Kidney (tissue), 14 donors: Measurements from ENCODE around the gene SNX25. TPM values are rescaled to one million over a fixed set of nuclear protein-coding genes. Genes with fewer than 3 reads are reported as not detected.

Source experiments
- DNase-seq, 5 donors: peaks; one replicate each; pipeline ENCODE4 v3.0.0-alpha.2; 2013 to 2020
- FAIRE-seq: peaks from 2 replicates; lab custom pipeline; 2012; peaks lifted over from hg19 to GRCh38; lab: Jason Lieb, UNC
- H3K27ac ChIP-seq, 2 donors: one replicate each; pipeline ENCODE4 v1.7.0; 2013; ENCODE audit warnings: low read depth in 2 of 2, low read length in 2 of 2, inconsistent platforms in 1 of 2
- H3K27me3 ChIP-seq: one replicate; pipeline ENCODE4 v1.7.1; 2013; ENCODE audit warnings: low read length, inconsistent platforms; ENCODE audit not compliant: control insufficient read depth, insufficient read depth
- H3K36me3 ChIP-seq, 3 donors: one replicate each; pipeline versions ENCODE4 v1.7.0 to v1.7.1; 2013; ENCODE audit warnings: low read length in 3 of 3, control low read depth in 1 of 3, inconsistent platforms in 1 of 3; ENCODE audit not compliant: insufficient read depth in 3 of 3, control insufficient read depth in 2 of 3
- H3K4me1 ChIP-seq, 3 donors: one replicate each; pipeline versions ENCODE4 v1.7.0 to v1.7.1; 2013; ENCODE audit warnings: low read length in 3 of 3, inconsistent platforms in 1 of 3, low read depth in 1 of 3; ENCODE audit not compliant: control insufficient read depth in 2 of 3, insufficient read depth in 2 of 3
- H3K4me3 ChIP-seq, 3 donors: one replicate each; pipeline versions ENCODE4 v1.7.0 to v1.8.1; 2013; ENCODE audit warnings: low read length in 3 of 3, control low read depth in 1 of 3, inconsistent platforms in 1 of 3
- H3K9ac ChIP-seq, 3 donors: one replicate each; pipeline versions ENCODE4 v1.7.0 to v1.7.1; 2013; ENCODE audit warnings: low read length in 3 of 3, control low read depth in 1 of 3, inconsistent platforms in 1 of 3
- H3K9me3 ChIP-seq, 3 donors: one replicate each; pipeline versions ENCODE4 v1.7.0 to v1.7.1; 2013; ENCODE audit warnings: low read length in 3 of 3, control low read depth in 1 of 3, inconsistent platforms in 1 of 3; ENCODE audit not compliant: control insufficient read depth in 2 of 3, insufficient read depth in 1 of 3
- CTCF ChIP-seq: IDR thresholded peaks from 3 replicates; pipeline ENCODE4 v1.5.1; 2012; ENCODE audit warnings: mild to moderate bottlenecking, moderate library complexity, borderline replicate concordance; ENCODE audit not compliant: insufficient read depth; ENCODE audit errors: extremely low read depth
- intact Hi-C: fragments of 100-400 bp; cut with DNase I; formaldehyde crosslinking; loops from one replicate; pipeline ENCODE4 v1.11.1; 2022
- polyA plus RNA-seq: library from polyadenylated mRNA; stranded (reverse); fragments of 350-450 nt; fragmentation: Illumina TruSeq; extraction: RNeasy Lipid Tissue Mini Kit (QIAGEN cat#74804); gene quantifications from one replicate; pipeline ENCODE4 v1.2.3, GENCODE V29; 2014; ENCODE audit warnings: low read depth, low replicate concordance; ENCODE audit not compliant: insufficient read depth
- total RNA-seq: library from RNA; stranded (reverse); fragmentation: NEBNext Ultra II Directional; extraction: Animal tissue kit (Norgen Biotek cat#: 25700); gene quantifications from one replicate; pipeline ENCODE4 v1.2.1, GENCODE V29; 2021
- donor health status: control.
- donor health status: control.
- donor health status: control.
- donor health status: control.
- donor health status: control.
- donor health status: DM: yes; HTN: yes; CAD: no.
- donor health status: Normal renal cell carcinoma (clear cell type).

Gene SNX25
- total and polyA plus RNA-seq, 2 donors from 2014 or later: 8.9 to 19.4 TPM

- no peak for TF ChIP-seq CTCF
- no peaks in the 10 kb centered on the region for H3K4me1 ChIP-seq
- no peaks in the 10 kb centered on the region for H3K27me3 ChIP-seq
- intact Hi-C loops: no loop called here
- peaks cover 0 to 2% (median 0%) of the 10 kb centered on the region in 3 donors for H3K36me3 ChIP-seq
- DNase-seq (no peak), FAIRE-seq (no peak)
- no peak overlapping the region for H3K27ac ChIP-seq
- no peak overlapping the region for H3K9ac ChIP-seq
- no peak overlapping the region for H3K4me3 ChIP-seq
- H3K9me3 ChIP-seq: no peaks in the 10 kb centered on the region
Observed at GRCh38 chr4:185285632-185286393, 76.4 kb downstream of the SNX25 start.

GRCh38 chr4:185286571-185286970, 77.2 kb downstream of the SNX25 start:
- H3K9me3 ChIP-seq: no peaks in the 10 kb centered on the region
- peaks cover 0 to 2% (median 0%) of the 10 kb centered on the region in 3 donors for H3K36me3 ChIP-seq
- no peaks in the 10 kb centered on the region for H3K4me1 ChIP-seq
- DNase-seq (no peak), FAIRE-seq (no peak)
- no peak for TF ChIP-seq CTCF
- H3K4me3 ChIP-seq: no peak overlapping the region
- H3K27ac ChIP-seq: no peak overlapping the region
- H3K9ac ChIP-seq: no peak overlapping the region
- intact Hi-C loops: no loop called here
- H3K27me3 ChIP-seq: no peaks in the 10 kb centered on the region

GRCh38 chr4:185287031-185287430, 77.6 kb downstream of the SNX25 start:
- intact Hi-C loops: no loop called here

More at GRCh38 chr4:185287031-185287430, 77.6 kb downstream of the SNX25 start:
- DNase-seq (no peak), FAIRE-seq (no peak)
- Histone ChIP-seq H3K9me3 (no peaks in the 10 kb centered on the region), H3K4me3 (no peak overlapping the region), H3K9ac (no peak overlapping the region), H3K27ac (no peak overlapping the region), H3K36me3 (peaks cover 0 to 2% (median 0%) of the 10 kb centered on the region in 3 donors), H3K4me1 (no peaks in the 10 kb centered on the region), H3K27me3 (no peaks in the 10 kb centered on the region)
- no peak for TF ChIP-seq CTCF
